Measurements from ENCODE around the gene TIMELESS. TPM values are rescaled to one million over a fixed set of nuclear protein-coding genes. Genes with fewer than 3 reads are reported as not detected.

The TIMELESS gene
- total and polyA plus RNA-seq, 9 of the 15 experiments (the other 6 are each of a cell fraction or from before 2014, with no cell fraction given), result 11.9 to 59.2 (median 35.8) TPM

DNA sequence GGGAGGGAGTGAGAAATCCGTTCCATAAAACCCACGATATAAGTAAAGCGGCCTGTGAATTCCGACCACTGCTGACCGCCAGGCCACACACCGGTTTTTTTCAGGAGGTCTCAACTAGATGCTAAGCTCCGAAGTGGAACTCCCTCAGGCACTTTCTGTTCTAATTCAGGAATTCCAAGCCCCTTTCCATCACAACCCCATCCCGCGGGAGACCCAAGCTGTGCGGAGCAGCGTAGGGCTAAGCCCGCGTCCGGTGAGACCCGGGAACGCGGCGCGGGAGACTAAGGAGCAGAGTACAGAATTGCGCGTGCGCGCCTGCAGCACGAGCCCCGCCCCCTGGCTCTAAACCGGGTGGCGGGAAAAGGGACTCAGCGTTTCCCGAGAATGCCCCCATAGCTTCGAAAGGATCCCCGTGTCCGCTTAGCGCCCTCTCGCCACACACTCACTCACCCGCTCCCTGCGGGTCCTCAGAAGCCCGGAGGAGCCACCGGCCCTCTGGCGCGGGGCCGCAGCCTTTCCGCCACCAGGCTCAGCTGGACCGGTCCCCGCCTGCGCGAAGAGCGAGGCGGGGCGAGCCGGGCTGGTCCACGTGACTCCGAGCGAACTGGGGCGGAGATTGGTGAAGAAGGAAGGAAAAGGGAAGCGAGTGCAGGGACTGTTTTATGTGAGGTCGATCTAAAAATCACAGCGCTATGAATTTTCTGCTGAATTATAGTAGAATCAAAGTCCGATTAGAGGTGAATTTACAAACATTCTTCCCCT is at the start of gene TIMELESS (continued):
- peak; percentile 92 for TF ChIP-seq KDM5B (IDR thresholded peaks at IDR 0.05; ENCODE audit: insufficient replicate concordance, low read depth, low read length)
- peak; percentile 91 for TF ChIP-seq CXXC5 (CRISPR knock-in tag; IDR thresholded peaks at IDR 0.05)
- TF ChIP-seq SMARCA4 (IDR thresholded peaks at IDR 0.05), result no peak
- TF ChIP-seq RBM17 (IDR thresholded peaks at IDR 0.05; ENCODE audit: borderline replicate concordance, low read depth, low read length), result no peak
- TF ChIP-seq HDAC8 (tag; IDR thresholded peaks at IDR 0.05), result peak; percentile 86; the same call in 1 of the 2 replicates
- no peak for TF ChIP-seq KDM4B (IDR thresholded peaks at IDR 0.05; ENCODE audit: borderline replicate concordance in 2 of 2, low read depth in 1 of 2)
- no peak for TF ChIP-seq ZNF140 (CRISPR knock-in tag; IDR thresholded peaks at IDR 0.05)
- no peak for TF ChIP-seq TCF3 (CRISPR knock-in tag; IDR thresholded peaks at IDR 0.05)
- no peak for TF ChIP-seq NCOA2 (IDR thresholded peaks at IDR 0.05; ENCODE audit: partially characterized antibody in 2 of 2)
- TF ChIP-seq ARID1B (IDR thresholded peaks at IDR 0.05), result no peak
- TF ChIP-seq RBBP5 (IDR thresholded peaks at IDR 0.05; ENCODE audit: borderline replicate concordance, insufficient read depth, low read length, poor library complexity, severe bottlenecking), result peak; percentile 89
- no peak for TF ChIP-seq HOXB6 (CRISPR knock-in tag; IDR thresholded peaks at IDR 0.05; ENCODE audit: borderline replicate concordance)
- TF ChIP-seq PML (IDR thresholded peaks at IDR 0.05; ENCODE audit: low read length), result peak; percentile 76
- TF ChIP-seq GABPA (tag; conservative IDR thresholded peaks at IDR 0.05; ENCODE audit: low read depth), result peak; percentile 47; the same call in 1 of the 2 replicates
- TF ChIP-seq, protein P1, sequence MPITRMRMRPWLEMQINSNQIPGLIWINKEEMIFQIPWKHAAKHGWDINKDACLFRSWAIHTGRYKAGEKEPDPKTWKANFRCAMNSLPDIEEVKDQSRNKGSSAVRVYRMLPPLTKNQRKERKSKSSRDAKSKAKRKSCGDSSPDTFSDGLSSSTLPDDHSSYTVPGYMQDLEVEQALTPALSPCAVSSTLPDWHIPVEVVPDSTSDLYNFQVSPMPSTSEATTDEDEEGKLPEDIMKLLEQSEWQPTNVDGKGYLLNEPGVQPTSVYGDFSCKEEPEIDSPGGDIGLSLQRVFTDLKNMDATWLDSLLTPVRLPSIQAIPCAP (CRISPR knock-in tag; IDR thresholded peaks at IDR 0.05; ENCODE audit: borderline replicate concordance), result no peak
- 0 out of 2 replicates have a peak, but pooled peaks have one; percentile 4 for TF ChIP-seq BCOR (IDR thresholded peaks at IDR 0.05)
- TF ChIP-seq ZNF232 (CRISPR knock-in tag; IDR thresholded peaks at IDR 0.05), result no peak
- TF ChIP-seq, protein P2, sequence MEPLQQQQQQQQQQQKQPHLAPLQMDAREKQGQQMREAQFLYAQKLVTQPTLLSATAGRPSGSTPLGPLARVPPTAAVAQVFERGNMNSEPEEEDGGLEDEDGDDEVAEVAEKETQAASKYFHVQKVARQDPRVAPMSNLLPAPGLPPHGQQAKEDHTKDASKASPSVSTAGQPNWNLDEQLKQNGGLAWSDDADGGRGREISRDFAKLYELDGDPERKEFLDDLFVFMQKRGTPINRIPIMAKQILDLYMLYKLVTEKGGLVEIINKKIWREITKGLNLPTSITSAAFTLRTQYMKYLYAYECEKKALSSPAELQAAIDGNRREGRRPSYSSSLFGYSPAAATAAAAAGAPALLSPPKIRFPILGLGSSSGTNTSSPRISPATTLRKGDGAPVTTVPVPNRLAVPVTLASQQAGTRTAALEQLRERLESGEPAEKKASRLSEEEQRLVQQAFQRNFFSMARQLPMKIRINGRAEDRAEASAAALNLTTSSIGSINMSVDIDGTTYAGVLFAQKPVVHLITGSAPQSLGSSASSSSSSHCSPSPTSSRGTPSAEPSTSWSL (CRISPR knock-in tag; IDR thresholded peaks at IDR 0.05; ENCODE audit: borderline replicate concordance), result no peak
- TF ChIP-seq POLR2A (conservative IDR thresholded peaks at IDR 0.05), result peak; percentile 95
- peak; percentile 96 for TF ChIP-seq POLR2G (IDR thresholded peaks at IDR 0.05; ENCODE audit: low read depth, low read length)
- no peak; the same call in 1 of the 2 replicates for TF ChIP-seq STAT6 (CRISPR knock-in tag; IDR thresholded peaks at IDR 0.05)
- peak; percentile 68; the same call in 1 of the 2 replicates for TF ChIP-seq SPI1 (IDR thresholded peaks at IDR 0.05; ENCODE audit: borderline replicate concordance, low read depth, low read length)
- no peak for TF ChIP-seq ZNF551 (CRISPR knock-in tag; IDR thresholded peaks at IDR 0.05)
